ENCODE results near the gene FAM50B. TPM values are rescaled to one million over a fixed set of nuclear protein-coding genes. Genes with fewer than 3 reads are reported as not detected.

FAM50B gene
- total and polyA plus RNA-seq, 2 of the 13 experiments (the other 11 are each of a cell fraction or from before 2014, with no cell fraction given) = 0.05 TPM; not detected in 1

- TF ChIP-seq ZNF800 (CRISPR knock-in tag; IDR thresholded peaks at IDR 0.05) = no peak
- no peak for TF ChIP-seq ZNF761 (CRISPR knock-in tag; conservative IDR thresholded peaks at IDR 0.05)
- TF ChIP-seq ZNF790 (CRISPR knock-in tag; IDR thresholded peaks at IDR 0.05; ENCODE audit: borderline replicate concordance) = no peak; the same call in 1 of the 2 replicates
- TF ChIP-seq HNRNPUL1 (IDR thresholded peaks at IDR 0.05; ENCODE audit: low read depth, low read length) = no peak
- TF ChIP-seq E2F1 (CRISPR knock-in tag; IDR thresholded peaks at IDR 0.05) = no peak
- no peak for TF ChIP-seq ZNF670 (CRISPR knock-in tag; IDR thresholded peaks at IDR 0.05; ENCODE audit: borderline replicate concordance)
- peak; percentile 82 for TF ChIP-seq KDM1A (CRISPR knock-in tag; IDR thresholded peaks at IDR 0.05)
- TF ChIP-seq ZNF318 (CRISPR knock-in tag; IDR thresholded peaks at IDR 0.05) = no peak
- TF ChIP-seq ZNF331 (CRISPR knock-in tag; IDR thresholded peaks at IDR 0.05) = peak; percentile 78
- no peak for TF ChIP-seq HOXA7 (CRISPR knock-in tag; IDR thresholded peaks at IDR 0.05)
- TF ChIP-seq ZNF709 (CRISPR knock-in tag; IDR thresholded peaks at IDR 0.05) = peak; percentile 99
- TF ChIP-seq ZNF547 (CRISPR knock-in tag; IDR thresholded peaks at IDR 0.05) = peak; percentile 39; the same call in 1 of the 2 replicates
- peak; percentile 40; the same call in 1 of the 2 replicates for TF ChIP-seq PHF21A (CRISPR knock-in tag; IDR thresholded peaks at IDR 0.05)
- TF ChIP-seq FOXP4 (CRISPR knock-in tag; IDR thresholded peaks at IDR 0.05) = peak; percentile 85
- TF ChIP-seq ESRRA (CRISPR knock-in tag; IDR thresholded peaks at IDR 0.05; ENCODE audit: low read depth) = peak; percentile 32; the same call in 1 of the 2 replicates
Observed at GRCh38 chr6:3838992-3839867, 9.9 kb upstream of the FAM50B start (continued).

All from HepG2 (cell line).